ENCODE results near the gene SPATA12.

SPATA12 gene

DNA sequence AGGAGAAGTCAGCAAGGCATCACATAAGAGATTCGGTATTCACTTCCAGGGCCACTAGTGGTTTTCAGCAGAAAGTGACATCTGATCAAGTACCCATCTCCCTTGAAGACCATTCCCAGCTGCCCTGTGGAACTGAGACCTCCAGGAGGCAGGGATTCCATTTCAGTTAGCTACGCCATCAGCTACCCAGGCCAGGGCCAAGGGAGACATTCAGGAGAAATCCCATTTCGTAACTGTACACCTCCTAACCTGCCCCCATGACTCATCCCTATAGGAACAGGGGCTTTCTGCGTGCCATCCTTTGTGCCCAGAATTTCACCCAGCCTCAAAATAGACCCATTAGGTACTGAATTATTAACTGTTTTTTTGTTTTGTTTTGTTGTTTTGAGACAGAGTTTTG, 24.7 kb downstream of the SPATA12 start:
- peak overlapping the region in 2 of 3 experiments; percentile 9 to 54 for H3K27ac Mint-ChIP-seq
- TF ChIP-seq, protein P1, sequence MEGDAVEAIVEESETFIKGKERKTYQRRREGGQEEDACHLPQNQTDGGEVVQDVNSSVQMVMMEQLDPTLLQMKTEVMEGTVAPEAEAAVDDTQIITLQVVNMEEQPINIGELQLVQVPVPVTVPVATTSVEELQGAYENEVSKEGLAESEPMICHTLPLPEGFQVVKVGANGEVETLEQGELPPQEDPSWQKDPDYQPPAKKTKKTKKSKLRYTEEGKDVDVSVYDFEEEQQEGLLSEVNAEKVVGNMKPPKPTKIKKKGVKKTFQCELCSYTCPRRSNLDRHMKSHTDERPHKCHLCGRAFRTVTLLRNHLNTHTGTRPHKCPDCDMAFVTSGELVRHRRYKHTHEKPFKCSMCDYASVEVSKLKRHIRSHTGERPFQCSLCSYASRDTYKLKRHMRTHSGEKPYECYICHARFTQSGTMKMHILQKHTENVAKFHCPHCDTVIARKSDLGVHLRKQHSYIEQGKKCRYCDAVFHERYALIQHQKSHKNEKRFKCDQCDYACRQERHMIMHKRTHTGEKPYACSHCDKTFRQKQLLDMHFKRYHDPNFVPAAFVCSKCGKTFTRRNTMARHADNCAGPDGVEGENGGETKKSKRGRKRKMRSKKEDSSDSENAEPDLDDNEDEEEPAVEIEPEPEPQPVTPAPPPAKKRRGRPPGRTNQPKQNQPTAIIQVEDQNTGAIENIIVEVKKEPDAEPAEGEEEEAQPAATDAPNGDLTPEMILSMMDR (IDR thresholded peaks at IDR 0.05; ENCODE audit: unreplicated experiment in 3 of 3), result no peak

DNA sequence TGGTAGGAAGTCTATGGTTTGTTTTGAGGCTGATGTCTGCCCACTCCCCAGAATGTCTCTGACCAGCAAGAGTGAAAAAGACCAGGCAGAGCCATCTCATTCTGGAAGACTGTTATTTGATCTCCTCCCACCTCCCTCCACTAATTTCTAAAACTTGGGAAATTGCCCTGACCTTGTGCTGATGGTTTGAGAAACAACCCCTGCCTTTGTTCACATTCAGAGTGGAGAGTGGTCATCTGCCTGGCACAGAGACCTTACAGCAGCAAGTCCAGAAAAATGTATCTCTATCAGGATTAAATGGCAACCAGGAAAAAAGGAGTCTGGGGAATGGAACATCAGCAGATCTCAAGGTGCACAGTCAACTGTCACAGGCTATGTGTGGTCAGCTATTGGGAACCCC, 25.7 kb downstream of the SPATA12 start:
- TF ChIP-seq, protein P1 (IDR thresholded peaks at IDR 0.05; ENCODE audit: unreplicated experiment in 3 of 3), result no peak
- no peaks in the 10 kb centered on the region for H3K9me3 Mint-ChIP-seq
- H3K4me3 Mint-ChIP-seq, result no peak overlapping the region
- peaks cover 44% of the 10 kb centered on the region for H3K4me1 Mint-ChIP-seq
- peak overlapping the region in 2 of 3 experiments; percentile 24 to 35 for H3K27ac Mint-ChIP-seq
- no peaks in the 10 kb centered on the region for H3K27me3 Mint-ChIP-seq (ENCODE audit: low read depth)
- H3K36me3 Mint-ChIP-seq (ENCODE audit: low read depth), result peaks cover 16% of the 10 kb centered on the region

More for the DNA sequence above, 24.7 kb downstream of the SPATA12 start:
- H3K36me3 Mint-ChIP-seq (ENCODE audit: low read depth), result peaks cover 11% of the 10 kb centered on the region
- no peak overlapping the region for H3K4me3 Mint-ChIP-seq
- H3K9me3 Mint-ChIP-seq, result no peaks in the 10 kb centered on the region
- no peaks in the 10 kb centered on the region for H3K27me3 Mint-ChIP-seq (ENCODE audit: low read depth)
- H3K4me1 Mint-ChIP-seq, result peaks cover 42% of the 10 kb centered on the region

DNA sequence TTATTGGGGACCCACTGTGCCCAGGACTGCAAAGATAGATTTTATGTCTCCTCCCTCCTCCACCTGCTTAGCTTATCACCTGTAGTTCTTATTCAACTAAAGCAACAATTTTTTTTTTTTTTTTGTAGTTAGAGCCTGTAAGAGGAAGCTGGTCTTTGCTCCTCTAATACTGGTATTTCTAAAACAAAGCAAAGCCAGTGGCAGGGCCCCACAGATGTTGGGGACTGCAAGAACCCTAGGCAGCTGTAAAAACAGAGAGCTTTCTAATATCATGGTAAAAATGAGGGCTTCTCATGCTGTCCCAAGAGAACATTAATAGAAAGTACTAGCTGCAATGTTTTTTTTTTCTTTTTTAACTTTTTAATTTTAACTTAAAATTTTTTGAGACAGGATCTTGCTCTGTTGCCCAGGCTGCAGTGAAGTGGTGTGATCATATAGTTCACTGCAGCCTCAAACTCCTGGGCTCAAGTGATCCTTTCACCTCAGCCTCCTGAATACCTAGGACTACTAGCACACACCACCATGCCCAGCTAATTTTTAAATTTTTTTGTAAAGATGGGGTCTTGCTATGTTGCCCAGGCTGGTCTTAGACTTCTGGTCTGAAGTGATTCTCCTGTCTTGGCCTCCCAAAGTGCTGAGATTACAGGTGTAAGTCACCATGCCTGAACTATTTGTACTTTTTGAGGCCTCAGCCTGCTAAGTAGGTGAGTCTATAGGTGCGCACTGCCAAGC, 27.1 kb downstream of the SPATA12 start:
- Mint-ChIP-seq H3K27me3 (ENCODE audit: low read depth) (no peaks in the 10 kb centered on the region), H3K36me3 (ENCODE audit: low read depth) (peaks cover 23% of the 10 kb centered on the region), H3K4me3 (no peak overlapping the region), H3K9me3 (no peaks in the 10 kb centered on the region), H3K27ac (peak overlapping the region in 1 of 3 experiments; percentile 63), H3K4me1 (peaks cover 55% of the 10 kb centered on the region)
- TF ChIP-seq, protein P1 (IDR thresholded peaks at IDR 0.05; ENCODE audit: unreplicated experiment in 3 of 3), result no peak

DNA sequence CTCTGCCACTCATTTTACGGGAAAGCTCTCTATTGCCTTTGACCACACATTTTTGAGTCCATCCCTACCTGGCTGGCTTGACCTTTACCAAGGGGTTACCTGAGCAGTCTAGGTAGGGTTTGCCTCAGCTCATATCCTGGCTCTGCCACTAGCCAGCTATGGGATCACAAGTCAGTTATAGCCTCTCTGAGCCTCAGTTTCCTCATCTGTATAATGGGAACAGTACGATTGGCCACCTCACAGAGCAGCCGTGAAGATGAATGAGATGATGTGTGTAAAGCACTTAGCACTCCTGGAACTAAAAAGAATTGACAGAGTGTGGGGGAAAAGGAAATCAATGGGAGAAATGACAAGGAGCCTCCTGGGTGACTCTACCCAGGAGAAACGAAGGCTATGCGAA, 28.0 kb downstream of the SPATA12 start:
- no peak overlapping the region for H3K4me3 Mint-ChIP-seq
- H3K4me1 Mint-ChIP-seq, result peaks cover 61% of the 10 kb centered on the region
- H3K27ac Mint-ChIP-seq, result peak overlapping the region; percentile 16 to 77 (median 69)
- no peaks in the 10 kb centered on the region for H3K27me3 Mint-ChIP-seq (ENCODE audit: low read depth)
- H3K36me3 Mint-ChIP-seq (ENCODE audit: low read depth), result peaks cover 30% of the 10 kb centered on the region
- TF ChIP-seq, protein P1 (IDR thresholded peaks at IDR 0.05; ENCODE audit: unreplicated experiment in 3 of 3), result no peak
- H3K9me3 Mint-ChIP-seq, result no peaks in the 10 kb centered on the region

DNA sequence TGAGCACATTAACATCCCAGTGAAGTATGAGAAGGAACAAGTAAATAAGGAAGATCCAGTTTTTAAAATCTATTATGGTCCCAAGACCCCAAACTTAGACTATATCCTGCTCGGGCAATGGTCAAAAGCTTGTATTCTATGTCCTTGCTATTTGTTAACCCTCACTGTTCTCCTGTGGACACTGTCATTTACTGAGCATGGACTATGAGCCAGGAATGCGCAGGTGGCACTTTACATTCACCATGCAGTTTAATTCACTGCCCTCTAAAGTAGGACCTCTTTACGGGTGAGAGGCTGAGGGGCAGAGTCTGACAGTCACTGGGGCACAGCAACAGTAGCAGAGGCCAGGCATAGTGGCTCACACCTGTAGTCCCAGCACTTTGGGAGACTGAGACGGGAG, 28.6 kb downstream of the SPATA12 start:
- TF ChIP-seq, protein P1 (IDR thresholded peaks at IDR 0.05; ENCODE audit: unreplicated experiment in 3 of 3), result no peak
- Mint-ChIP-seq H3K9me3 (no peaks in the 10 kb centered on the region), H3K27ac (peak overlapping the region; percentile 16 to 77 (median 69)), H3K4me1 (peaks cover 66% of the 10 kb centered on the region), H3K4me3 (no peak overlapping the region), H3K36me3 (ENCODE audit: low read depth) (peaks cover 35% of the 10 kb centered on the region), H3K27me3 (ENCODE audit: low read depth) (no peaks in the 10 kb centered on the region)
